Ammon's horn (tissue), 1 donor: ENCODE results near the gene TMEM151A.

Source experiments
- DNase-seq: peaks from one replicate; pipeline ENCODE4 v3.0.0-alpha.2; 2016; ENCODE audit warnings: low spot score

TMEM151A gene

GRCh38 chr11:66322732-66323427 is 31.2 kb downstream of the TMEM151A start:
- DNase-seq = no peak

- no peak for DNase-seq
Observed at GRCh38 chr11:66323684-66324083, 32.0 kb downstream of the TMEM151A start.

DNA sequence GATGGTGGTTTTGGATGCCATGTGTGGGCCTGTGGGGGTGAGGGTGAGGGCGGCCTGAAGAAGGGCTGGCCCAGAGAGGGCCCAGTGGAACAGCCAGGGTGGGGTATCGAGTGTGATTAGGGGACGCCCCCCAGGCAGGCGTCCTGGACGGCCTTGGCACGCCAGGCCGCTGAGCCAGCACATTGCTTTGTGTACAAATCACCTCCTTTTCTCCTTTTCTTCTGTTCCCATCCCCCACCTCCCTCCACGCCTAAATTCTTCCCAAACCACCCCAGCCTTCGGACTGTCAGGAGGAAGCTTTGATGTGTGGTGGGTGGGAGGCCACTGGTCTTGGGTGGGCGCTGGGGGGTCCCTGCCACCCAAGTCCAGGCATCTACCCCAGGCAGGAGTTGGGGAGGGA is 33.0 kb downstream of the TMEM151A start:
- no peak for DNase-seq

GRCh38 chr11:66325263-66325671 is 33.6 kb downstream of the TMEM151A start:
- no peak for DNase-seq

GRCh38 chr11:66326261-66327111 is 34.8 kb downstream of the TMEM151A start:
- no peak for DNase-seq

GRCh38 chr11:66327171-66328030 is 35.7 kb downstream of the TMEM151A start:
- no peak for DNase-seq

- no peak for DNase-seq
Observed at GRCh38 chr11:66328031-66328301, 36.3 kb downstream of the TMEM151A start.

DNA sequence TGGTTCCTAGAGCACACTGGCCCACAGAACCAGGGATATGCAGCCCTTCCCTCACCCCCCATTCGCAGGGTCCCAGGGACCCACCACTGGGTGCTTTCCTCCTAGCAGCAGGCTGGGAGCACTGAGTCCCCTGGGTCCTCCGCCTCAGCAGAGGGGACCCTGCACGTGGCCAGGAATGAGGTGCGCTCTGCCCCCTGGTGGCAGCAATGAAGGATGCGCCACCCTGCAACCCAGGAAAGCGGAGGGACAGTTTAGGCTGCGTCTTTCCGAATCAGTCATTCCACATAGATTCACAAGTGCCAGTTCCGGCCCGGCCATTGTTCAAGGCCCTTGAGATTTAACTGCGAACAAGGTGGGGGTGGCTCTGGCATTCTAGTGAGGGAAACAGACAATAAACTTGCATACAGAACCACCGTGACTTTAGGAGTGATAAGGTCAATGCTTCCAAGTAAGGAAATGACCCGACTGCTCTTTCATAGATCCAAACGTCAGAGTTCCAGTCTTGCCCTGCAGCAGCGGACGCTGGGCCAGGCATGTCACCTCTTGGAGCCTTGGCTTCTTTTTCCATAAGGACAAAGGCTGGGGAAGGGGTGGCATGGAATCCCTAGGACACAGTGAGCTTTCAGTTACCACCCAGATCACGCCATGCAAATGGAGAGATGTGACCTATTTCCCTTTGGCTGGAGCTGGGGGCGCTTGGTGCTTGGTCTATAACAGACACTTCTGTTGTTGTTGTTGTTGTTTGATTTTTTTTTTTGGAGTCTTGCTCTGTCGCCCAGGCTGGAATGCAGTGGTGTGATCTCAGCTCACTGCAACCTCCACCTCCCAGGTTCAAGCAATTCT is 36.8 kb downstream of the TMEM151A start:
- DNase-seq = peak; percentile 85

DNA sequence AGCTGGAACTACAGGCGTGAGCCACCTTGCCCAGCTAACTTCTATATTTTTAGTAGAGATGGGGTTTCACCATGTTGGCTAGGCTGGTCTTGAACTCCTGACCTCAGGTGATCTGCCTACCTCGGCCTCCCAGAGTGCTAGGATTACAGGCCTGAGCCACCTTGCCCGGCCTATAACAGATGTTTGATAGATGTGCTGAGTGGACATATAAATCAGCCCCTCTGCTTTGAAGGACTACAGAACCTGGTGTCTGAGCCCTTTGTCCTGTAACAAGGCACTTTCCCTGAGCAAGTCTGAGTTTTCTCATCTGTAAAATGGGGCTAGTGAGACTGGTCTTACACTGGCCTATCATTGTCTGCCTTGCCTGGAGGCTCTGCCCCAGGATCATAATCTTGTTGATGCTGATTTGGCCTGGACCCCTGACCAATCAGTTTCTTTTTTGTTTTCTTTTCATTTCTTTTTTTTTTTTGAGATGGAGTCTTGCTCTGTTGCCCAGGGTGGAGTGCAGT is 37.5 kb downstream of the TMEM151A start:
- DNase-seq = no peak

- DNase-seq = no peak
Observed at GRCh38 chr11:66330931-66331330, 39.2 kb downstream of the TMEM151A start.

DNA sequence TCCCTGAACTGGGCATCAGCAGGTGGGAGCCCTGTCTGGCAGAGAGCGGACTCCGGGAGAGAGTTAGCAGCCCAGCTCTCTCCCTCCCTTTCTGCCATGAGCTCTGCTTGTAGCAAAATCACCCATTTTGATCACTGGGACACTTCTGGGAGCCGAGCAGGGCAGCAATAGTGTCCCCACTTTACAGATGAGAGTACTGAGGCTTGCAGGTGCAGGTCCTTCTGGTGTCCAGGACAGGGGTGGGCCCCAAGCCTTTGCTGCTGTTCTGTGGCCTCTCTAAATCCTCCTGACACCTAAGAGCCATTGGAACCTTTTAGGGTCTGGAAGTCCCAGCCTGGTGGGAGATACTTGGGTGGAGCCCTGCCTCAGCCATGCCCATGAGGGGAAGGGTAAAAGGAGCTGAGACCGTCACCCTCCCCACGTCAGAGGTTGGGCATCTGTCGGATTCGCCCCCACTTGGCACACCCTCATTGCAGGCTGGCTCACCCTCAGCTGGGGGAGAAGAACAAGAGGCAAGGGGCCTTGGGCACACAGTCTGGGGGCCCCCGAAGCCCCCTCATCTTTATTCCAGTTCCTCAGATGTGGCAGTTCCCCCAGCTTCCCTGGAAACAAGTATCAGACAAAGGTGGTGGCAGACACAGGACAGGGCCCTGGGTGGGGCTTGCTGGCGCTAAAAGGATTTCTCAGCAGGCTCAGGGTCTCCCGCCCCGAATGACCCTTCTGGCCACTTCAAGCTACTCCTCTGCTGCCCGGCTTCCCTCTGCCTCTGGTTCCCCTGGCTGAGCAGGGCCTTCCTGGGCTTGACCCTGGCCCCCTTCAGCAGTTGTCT is 40.1 kb downstream of the TMEM151A start:
- no peak for DNase-seq

DNA sequence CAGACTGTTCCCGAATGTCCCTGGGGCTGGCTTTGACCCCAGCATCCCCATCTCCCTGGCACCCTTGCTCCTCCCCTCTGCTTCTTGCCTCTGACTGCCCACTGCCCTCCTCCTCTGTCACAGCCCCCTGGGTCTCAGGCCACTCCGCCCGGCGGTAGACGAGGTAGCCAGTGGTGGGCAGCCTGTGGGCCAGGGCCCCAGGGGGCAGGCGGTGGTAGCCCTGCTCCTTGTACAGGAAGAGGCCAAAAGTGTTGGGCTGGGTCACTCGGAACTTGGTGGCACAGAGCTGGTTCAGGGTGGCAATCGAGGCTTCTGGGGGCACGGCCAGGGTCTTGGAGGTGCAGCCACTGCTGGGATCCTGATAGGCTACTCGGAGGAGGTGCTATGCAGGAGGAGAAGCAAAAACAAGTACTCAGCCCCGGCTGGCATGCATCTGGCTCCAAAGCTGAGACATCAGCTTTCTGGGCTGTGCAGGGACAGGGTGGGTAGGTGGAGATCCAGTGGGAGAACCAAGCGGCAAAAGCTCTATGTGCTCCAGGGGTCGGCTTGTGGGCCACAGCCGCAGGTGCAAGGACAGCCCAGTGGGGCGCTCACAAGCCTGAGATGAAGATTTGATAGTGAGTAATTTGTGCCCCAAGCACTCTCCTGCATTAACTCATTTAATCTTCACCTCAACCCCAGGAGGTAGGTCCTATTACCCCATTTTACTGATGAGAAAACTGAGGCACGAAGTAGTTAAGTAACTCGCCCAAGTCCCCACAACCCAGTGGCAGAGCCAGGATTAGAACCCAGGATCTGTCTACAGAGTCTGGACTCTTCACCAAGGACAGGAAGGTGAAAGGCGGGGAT is 40.9 kb downstream of the TMEM151A start:
- DNase-seq = no peak

- DNase-seq = no peak
Observed at GRCh38 chr11:66333220-66333877, 41.7 kb downstream of the TMEM151A start.

- no peak for DNase-seq
Observed at GRCh38 chr11:66333896-66334604, 42.4 kb downstream of the TMEM151A start.

GRCh38 chr11:66334605-66335442 is 43.1 kb downstream of the TMEM151A start:
- DNase-seq = no peak

GRCh38 chr11:66335531-66336233 is 44.0 kb downstream of the TMEM151A start:
- no peak for DNase-seq
